Loucy (cell line): ENCODE data around the gene WWOX.

Source experiments
- CTCF ChIP-seq: fragments of 200-600 bp; sonication (generic); conservative IDR thresholded peaks from 2 replicates; pipeline ENCODE4 v1.5.1; 2014; ENCODE audit warnings: mild to moderate bottlenecking, antibody characterized with exemption, low read length
- EZH2phosphoT487 ChIP-seq: fragments of 200-600 bp; IDR thresholded peaks from 2 replicates; pipeline ENCODE4 v1.6.1; 2018; ENCODE audit warnings: antibody characterized with exemption, mild to moderate bottlenecking, moderate library complexity, borderline replicate concordance

- no peak for TF ChIP-seq CTCF
- TF ChIP-seq EZH2phosphoT487 = no peak
Observed at GRCh38 chr16:79192904-79193303, 1093.5 kb downstream of the WWOX start.
